ENCODE results near the gene TAF11L3.
"Not testable (repeated sequence)": the region's sequence is repeated elsewhere in the genome, so short reads cannot be mapped to it uniquely, and the experiment has no call there.

The TAF11L3 gene

DNA sequence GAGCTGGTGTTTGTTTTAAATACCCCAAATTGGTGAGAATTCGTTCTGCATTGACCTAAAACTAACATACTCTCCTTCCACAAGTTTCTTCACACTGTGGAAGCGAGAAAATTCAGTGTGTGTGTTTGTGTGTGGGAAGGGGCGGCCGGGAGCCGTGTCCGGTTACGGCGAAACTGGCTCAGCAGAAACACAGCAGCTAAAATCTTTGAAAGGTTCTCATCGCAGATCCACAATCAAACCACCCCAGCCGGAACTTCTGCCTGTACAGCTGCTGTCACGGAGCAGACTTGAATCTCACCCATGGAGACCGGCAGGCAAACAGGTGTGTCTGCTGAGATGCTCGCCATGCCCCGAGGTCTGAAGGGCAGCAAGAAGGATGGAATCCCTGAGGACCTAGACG is at the start of gene TAF11L3:
Gene TAF11L3 (plus strand): TSS at position 301 of the 400 bp plus-strand sequence.
- not testable (repeated sequence) for DNase-seq

DNA sequence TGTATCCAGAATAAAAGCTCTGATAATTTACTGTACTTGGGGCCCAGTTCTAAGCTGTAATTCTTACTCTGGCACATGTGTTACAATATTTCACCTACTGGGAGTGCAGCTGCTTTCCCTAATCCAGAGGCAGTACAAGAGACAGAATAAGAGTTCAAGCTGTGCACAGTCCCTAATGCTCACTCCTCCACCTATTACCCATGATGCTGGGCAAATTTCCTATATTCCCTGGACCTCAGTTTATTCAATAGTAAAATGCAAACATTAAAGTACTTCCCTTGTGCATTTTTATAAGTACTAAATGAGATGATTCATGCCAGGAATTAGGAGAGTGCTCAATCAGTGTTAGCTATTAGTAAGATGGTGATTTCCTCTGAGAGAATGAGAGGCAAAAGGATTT is 48.1 kb upstream of the TAF11L3 start:
- no peak for DNase-seq

DNA sequence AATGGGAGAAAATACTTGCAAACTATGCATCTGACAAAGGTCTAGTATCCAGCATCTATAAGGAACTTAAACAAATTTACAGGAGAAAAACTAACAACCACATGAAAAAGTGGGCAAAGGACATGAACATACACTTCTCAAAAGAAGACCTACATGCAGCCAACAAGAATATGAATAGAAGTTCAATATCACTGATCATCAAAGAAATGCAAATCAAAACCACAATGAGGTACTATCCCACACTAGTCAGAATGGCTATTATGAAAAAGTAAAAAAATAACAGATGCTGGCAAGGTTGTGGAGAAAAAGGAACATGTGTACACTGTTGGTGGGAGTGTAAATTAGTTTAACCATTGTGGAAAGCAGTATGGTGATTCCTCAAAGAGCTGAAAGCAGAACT is 43.1 kb upstream of the TAF11L3 start:
- not testable (repeated sequence) for DNase-seq

DNA sequence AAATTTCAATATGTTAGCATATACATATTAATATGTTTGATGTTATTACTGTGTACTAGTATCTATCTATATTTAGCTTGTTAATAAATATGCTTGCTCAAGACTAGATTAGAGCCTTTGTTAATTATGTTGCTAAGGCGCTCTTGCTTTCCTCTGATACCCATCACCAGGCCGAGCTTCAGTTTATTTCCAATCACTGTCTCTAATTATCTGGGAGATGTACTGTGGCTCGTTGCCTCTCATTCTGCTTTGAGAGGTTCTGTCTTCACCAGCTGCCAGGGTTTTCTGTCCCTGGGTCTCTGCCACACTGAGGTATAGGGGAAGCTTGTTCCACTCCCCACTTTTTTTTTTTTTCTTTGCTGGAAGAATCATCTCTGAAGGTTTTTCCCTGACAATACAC is 41.1 kb upstream of the TAF11L3 start:
- no peak for DNase-seq

DNA sequence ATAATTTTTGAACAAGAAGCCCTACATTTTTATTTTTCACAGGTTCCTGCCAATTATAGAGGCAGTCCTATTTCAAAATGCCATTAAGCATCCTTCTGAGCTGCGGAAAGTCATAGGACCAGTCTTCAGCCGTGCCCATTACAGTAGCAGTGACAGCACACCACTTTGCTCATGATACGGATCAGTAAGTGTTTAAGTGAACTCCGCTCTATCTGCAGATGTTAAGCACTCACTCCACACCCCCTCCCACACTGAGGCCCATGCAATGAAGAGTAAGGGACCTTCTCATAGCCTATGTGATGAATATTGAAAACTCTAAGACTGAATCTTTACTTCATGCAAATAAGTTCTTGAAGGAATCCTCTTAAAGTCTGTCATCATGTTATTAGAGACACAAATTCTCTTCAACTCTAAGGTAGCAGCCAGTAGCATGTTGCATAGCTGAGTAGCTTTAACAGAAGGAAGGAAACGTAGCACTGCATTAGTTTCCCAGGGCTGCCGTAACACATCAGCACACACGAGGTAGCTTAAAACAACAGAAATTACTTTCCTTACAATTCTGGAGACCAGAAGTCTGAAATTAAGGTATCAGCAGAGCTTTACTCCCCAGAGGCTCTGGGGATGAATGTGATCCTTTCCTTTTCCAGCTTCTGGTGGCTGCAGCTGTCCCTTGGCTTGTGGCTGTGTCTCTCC is 40.4 kb upstream of the TAF11L3 start:
- DNase-seq: no peak

DNA sequence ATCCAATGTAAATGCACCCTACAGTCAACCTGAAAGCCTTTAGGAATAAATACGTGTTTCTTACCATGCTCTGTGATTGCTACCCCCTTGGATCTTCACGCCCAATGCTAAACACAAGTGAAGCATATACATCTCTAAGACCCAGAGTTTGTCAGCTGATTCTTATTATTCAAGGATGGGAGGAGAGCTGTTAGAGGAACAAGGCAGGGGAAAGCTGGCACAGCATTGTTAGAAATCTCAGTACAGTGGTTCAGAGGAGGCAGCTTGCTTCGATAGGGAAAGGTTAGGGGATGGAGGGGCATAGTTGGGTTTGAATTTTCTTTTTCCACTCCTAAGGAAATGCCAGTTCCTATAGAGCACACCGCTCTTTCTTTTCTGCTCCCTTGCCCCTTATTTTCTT is 36.8 kb upstream of the TAF11L3 start:
- no peak for DNase-seq

DNA sequence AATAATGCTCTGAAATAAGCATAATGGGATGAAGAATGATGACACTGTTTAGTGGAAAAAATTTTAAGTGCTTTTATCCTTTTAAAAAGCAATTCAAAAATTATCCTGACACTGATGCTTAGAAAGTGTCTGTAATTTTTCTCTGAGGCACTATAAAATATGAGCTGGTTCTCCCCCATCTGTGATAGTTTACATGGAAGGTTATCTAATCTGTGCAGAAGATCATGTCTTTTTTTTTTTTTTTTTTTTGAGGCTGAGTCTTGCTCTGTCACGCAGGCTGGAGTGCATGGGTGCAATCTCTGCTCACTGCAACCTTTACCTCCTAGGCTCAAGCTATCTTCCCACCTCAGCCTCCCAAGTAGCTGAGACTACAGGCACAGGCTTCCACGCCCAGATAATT is 35.4 kb upstream of the TAF11L3 start:
- DNase-seq: no peak

DNA sequence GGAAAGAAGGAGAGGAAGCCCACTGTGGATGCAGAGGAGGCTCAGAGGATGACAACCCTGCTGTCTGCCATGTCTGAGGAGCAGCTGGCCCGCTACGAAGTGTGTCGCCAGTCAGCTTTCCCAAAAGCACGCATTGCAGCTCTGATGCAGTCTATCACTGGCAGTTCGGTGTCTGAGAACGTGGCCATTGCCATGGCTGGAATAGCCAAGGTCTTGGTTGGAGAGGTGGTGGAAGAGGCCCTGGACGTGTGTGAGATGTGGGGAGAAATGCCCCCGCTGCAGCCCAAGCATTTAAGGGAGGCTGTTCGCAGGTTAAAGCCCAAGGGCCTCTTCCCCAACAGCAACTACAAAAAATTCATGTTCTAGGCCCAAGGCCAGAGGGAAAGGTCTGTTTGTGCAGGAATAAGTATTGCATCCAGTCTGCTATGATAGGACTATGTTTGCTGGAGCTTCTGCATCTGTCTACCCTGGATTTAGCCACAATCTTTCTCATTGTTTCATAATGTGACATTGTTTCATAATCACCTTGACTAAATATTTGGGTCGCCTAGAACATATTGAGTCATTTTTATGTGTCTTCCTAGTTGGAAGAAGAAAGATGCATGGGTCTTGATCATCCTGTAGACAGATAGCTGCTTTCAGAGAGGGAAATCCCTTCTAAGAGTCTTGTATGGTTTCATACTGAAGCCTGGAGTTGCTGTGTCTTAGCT is 31.5 kb upstream of the TAF11L3 start:
- not testable (repeated sequence) for DNase-seq

DNA sequence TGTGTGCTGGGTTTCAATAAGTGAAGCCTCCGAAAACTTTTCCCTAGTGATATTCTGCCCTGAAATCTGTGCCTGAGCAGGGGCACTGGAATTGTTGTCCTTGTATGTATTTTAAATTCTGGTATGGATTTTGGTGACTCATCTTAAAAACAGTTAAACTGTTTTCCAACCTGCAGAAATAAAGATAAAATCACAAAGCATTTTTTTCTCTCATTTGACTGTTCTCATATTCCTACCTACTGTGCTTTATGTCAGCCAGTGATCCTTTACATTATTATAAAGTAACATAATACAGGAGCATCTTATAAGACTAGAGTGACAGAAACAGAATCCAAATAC is 31.0 kb upstream of the TAF11L3 start:
- DNase-seq: no peak

DNA sequence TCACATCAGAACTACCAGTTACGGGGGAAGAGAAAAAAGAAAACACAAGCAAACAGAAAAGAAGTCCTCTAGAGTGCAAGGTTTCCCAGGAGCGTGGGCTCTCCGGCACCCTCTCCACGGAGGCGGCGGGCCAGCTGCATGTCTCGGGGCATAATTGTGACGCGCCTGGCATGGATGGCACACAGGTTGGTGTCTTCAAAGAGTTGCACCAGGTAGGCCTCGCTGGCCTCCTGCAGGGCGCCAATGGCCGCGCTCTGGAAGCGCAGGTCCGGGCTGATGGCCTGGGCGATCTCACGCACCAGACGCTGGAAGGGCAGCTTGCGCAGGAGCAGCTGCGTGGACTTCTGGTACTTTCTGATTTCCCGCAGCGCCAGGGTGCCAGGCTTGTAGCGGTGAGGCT is 26.9 kb upstream of the TAF11L3 start:
- not testable (repeated sequence) for DNase-seq

DNA sequence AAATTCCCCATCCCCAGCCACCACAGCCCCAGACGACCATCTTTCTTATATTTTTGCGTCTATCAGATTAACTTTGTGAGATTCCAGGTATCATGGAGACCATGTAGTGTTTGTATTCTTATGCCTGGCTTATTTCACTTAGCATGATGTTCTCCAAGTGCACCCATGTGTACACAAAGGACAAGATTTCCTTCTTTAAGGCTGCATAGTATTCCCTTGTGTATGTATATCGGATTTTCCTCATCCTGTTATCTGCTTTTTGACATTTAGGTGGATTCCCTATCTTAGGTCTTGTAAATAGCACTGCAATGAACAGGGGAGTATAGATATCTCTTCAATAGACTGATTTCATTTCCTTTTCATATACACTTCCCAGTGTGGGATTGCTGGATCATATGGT is 25.4 kb upstream of the TAF11L3 start:
- DNase-seq: no peak

DNA sequence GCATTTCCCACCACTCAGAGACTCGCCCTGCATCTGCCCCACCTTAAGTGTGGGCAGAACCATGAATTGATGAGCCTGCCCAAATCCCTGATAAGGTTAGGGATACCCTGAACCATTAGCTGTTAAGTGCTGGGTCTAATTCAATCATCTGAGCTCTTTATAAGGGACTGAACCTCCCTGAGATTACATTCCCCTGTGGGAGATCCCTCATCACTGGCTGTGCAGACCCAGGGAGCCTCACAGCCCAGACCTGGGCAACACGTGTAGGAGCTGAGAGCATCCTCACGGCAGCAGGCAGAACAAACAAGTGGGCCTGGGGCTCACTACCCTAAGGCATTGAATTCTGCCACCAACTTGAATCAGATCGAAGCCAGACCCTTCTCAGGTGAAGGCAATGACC is 20.7 kb upstream of the TAF11L3 start:
- no peak for DNase-seq

DNA sequence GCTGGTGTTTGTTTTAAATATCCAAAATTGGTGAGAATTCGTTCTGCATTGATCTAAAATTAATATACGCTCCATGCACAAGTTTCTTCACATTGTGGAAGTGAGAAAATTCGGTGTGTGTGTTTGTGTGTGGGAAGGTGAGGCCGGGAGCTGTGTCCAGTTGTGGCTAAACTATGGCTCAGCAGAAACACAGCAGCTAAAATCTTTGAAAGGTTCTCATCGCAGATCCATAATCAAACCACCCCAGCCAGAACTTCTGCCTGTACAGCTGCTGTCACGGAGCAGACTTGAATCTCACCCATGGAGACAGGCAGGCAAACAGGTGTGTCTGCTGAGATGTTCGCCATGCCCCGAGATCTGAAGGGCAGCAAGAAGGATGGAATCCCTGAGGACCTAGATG is 20.2 kb upstream of the TAF11L3 start, which contains the start of gene TAF11L2:
Gene TAF11L2 (plus strand): TSS at position 301 of the 400 bp plus-strand sequence.
- not testable (repeated sequence) for DNase-seq

DNA sequence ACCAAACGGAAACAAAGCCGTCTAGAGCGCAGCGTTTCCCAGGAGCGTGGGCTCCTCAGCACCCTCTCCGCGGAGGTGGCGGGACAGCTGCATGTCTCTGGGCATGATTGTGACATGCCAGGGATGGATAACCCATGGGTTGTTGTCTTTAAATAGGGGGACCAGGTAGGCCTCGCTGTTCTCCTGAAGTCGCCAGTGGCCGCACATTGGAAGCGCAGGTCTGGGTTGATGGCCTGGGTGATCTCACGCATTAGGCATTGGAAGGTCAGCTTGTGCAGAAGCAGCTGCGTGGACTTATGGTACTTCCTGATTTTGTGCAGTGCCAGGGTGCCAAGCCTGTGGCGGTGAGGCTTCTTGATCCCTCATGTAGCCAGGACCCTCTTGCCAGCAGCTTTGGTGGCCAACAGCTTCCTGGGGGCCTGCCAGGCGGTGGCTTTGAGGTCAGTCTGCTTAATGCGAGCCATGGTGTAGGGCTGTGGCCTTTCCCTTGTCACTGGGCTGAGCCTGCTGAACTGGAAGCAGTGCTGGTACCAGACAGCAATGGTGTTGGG is 6.3 kb upstream of the TAF11L3 start:
- DNase-seq: no peak

DNA sequence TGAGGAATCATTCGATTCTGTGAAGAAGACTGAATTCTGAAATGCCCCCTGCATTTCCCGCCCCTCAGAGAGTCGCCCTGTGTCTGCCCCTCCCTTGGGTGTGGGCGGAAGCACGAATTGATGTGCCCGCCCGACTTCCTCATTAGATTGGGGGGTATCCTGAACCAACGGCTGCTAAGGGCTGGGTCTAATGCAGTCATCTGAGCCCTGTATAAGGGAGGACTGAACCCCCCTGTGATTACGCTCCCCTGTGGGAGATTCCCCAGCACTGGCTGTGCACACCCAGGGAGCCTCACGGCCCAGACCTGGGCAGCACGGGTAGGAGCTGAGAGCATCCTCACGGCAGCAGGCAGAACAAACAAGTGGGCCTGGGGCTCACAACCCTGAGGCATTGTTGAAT is 641 bp upstream of the TAF11L3 start:
- DNase-seq: not testable (repeated sequence)

DNA sequence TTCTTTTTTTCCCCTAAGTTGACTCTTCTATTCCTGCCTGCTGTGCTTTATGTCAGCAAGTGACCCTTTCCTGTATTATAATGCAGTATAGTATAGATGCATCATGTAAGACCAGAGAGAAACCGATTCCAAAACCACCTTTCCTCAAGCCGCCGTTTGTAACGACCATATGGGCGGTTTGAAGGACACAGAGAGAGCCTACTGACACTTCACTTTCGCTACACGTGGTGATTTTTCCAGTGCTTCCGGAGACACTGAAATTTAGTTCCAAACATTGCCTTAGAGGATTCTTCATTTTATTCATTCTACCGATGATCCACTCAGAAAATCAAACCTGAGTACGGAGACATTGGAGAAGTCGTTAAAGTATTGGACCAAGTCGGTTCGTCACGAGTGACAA is 1.3 kb downstream of the TAF11L3 start:
- DNase-seq: not testable (repeated sequence)

DNA sequence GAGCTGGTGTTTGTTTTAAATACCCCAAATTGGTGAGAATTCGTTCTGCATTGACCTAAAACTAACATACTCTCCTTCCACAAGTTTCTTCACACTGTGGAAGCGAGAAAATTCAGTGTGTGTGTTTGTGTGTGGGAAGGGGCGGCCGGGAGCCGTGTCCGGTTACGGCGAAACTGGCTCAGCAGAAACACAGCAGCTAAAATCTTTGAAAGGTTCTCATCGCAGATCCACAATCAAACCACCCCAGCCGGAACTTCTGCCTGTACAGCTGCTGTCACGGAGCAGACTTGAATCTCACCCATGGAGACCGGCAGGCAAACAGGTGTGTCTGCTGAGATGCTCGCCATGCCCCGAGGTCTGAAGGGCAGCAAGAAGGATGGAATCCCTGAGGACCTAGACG is 3.3 kb downstream of the TAF11L3 start, which contains the start of gene TAF11L4:
Gene TAF11L4 (plus strand): TSS at position 301 of the 400 bp plus-strand sequence.
- not testable (repeated sequence) for DNase-seq

DNA sequence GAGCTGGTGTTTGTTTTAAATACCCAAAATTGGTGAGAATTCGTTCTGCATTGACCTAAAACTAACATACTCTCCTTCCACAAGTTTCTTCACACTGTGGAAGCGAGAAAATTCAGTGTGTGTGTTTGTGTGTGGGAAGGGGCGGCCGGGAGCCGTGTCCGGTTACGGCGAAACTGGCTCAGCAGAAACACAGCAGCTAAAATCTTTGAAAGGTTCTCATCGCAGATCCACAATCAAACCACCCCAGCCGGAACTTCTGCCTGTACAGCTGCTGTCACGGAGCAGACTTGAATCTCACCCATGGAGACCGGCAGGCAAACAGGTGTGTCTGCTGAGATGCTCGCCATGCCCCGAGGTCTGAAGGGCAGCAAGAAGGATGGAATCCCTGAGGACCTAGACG is 6.8 kb downstream of the TAF11L3 start, which contains the start of gene TAF11L5:
Gene TAF11L5 (plus strand): TSS at position 301 of the 400 bp plus-strand sequence.
- DNase-seq: not testable (repeated sequence)

DNA sequence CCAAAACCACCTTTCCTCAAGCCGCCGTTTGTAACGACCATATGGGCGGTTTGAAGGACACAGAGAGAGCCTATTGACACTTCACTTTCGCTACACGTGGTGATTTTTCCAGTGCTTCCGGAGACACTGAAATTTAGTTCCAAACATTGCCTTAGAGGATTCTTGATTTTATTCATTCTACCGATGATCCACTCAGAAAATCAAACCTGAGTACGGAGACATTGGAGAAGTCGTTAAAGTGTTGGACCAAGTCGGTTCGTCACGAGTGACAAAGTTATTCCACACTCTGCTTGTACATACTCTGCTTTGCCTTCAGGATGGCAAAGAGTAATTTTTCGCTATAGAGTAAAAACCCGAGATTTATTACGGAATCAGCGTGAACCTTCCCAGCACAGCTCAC is 8.3 kb downstream of the TAF11L3 start:
- DNase-seq: not testable (repeated sequence)

DNA sequence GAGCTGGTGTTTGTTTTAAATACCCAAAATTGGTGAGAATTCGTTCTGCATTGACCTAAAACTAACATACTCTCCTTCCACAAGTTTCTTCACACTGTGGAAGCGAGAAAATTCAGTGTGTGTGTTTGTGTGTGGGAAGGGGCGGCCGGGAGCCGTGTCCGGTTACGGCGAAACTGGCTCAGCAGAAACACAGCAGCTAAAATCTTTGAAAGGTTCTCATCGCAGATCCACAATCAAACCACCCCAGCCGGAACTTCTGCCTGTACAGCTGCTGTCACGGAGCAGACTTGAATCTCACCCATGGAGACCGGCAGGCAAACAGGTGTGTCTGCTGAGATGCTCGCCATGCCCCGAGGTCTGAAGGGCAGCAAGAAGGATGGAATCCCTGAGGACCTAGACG is 10.2 kb downstream of the TAF11L3 start, which contains the start of gene TAF11L6:
Gene TAF11L6 (plus strand): TSS at position 301 of the 400 bp plus-strand sequence.
- not testable (repeated sequence) for DNase-seq
